Breast epithelium (tissue), 4 donors: Measurements from ENCODE around the gene SLC46A2. TPM values are rescaled to one million over a fixed set of nuclear protein-coding genes. Genes with fewer than 3 reads are reported as not detected.

Source experiments
- DNase-seq, 2 donors: peaks; one replicate each; pipeline ENCODE4 v3.0.0-alpha.2; 2019; ENCODE audit warnings: low spot score in 2 of 2
- H3K27ac ChIP-seq, 2 donors: fragments of 200-600 bp; sonication (generic) in 1 of 2; one replicate each; pipeline ENCODE4 v1.5.1; 2016 to 2019; ENCODE audit warnings: mild to moderate bottlenecking in 1 of 2
- H3K27me3 ChIP-seq, 2 donors: fragments of 200-600 bp; sonication (generic) in 1 of 2; one replicate each; pipeline versions ENCODE4 v1.5.1 to v1.6.0; 2017 to 2019; ENCODE audit warnings: control low read depth in 1 of 2, mild to moderate bottlenecking in 1 of 2
- H3K36me3 ChIP-seq: fragments of 200-600 bp; one replicate; pipeline ENCODE4 v1.5.1; 2019
- H3K4me1 ChIP-seq, 2 donors: fragments of 200-600 bp; sonication (generic); one replicate each; pipeline ENCODE4 v1.5.1; 2016 to 2019; ENCODE audit warnings: control low read depth in 1 of 2
- H3K4me3 ChIP-seq, 3 donors: fragments of 200-600 bp; sonication (generic); 1 replicate in 2 of 3; 2 replicates in 1 of 3; pipeline ENCODE4 v1.5.1; 2016 to 2019; ENCODE audit warnings: mild to moderate bottlenecking in 3 of 3, moderate library complexity in 2 of 3
- H3K9me3 ChIP-seq, 2 donors: fragments of 200-600 bp; sonication (generic) in 1 of 2; one replicate each; pipeline ENCODE4 v1.5.1; 2016 to 2019; ENCODE audit warnings: control low read depth in 1 of 2
- CTCF ChIP-seq, 3 donors: fragments of 450-650 bp; IDR thresholded peaks; one replicate each; pipeline ENCODE4 v1.5.1; 2016 to 2017; ENCODE audit warnings: antibody characterized with exemption in 3 of 3, mild to moderate bottlenecking in 3 of 3, moderate library complexity in 3 of 3
- POLR2A ChIP-seq: fragments of 450-650 bp; IDR thresholded peaks from one replicate; pipeline ENCODE4 v1.6.1; 2016; ENCODE audit warnings: antibody characterized with exemption, mild to moderate bottlenecking, moderate library complexity
- POLR2AphosphoS5 ChIP-seq, 3 donors: sonication (generic); formaldehyde crosslinking; IDR thresholded peaks; one replicate each; pipeline ENCODE4 v1.6.1; 2017; ENCODE audit warnings: antibody characterized with exemption in 3 of 3
- intact Hi-C: fragments of 100-400 bp; cut with DNase I; formaldehyde crosslinking; loops from one replicate; pipeline ENCODE4 v1.15.1; 2023; ENCODE audit warnings: low total_unique reads
- total RNA-seq, 3 donors: library from RNA; depleted of rRNA; stranded (reverse); fragments of >200 nt; gene quantifications; one replicate each; pipeline ENCODE4 v1.1.0, GENCODE V29; 2016

The SLC46A2 gene
- total RNA-seq, 3 donors from 2014 or later = 0.16 to 0.66 TPM; not detected in 1

- no peak overlapping the region for H3K4me3 ChIP-seq
- H3K4me1 ChIP-seq = no peaks in the 10 kb centered on the region
- no peak overlapping the region for H3K27ac ChIP-seq
- H3K36me3 ChIP-seq = no peaks in the 10 kb centered on the region
- intact Hi-C loops = no loop called here
- no peak for DNase-seq
- H3K9me3 ChIP-seq = no peaks in the 10 kb centered on the region
- no peak for TF ChIP-seq POLR2AphosphoS5 (IDR thresholded peaks at IDR 0.05)
- no peak for TF ChIP-seq POLR2A
- no peak for TF ChIP-seq CTCF (IDR thresholded peaks at IDR 0.05)
- no peaks in the 10 kb centered on the region for H3K27me3 ChIP-seq
Observed at GRCh38 chr9:112912636-112913035, 22.0 kb upstream of the SLC46A2 start.

- H3K4me3 ChIP-seq = no peak overlapping the region
- DNase-seq = no peak
- H3K9me3 ChIP-seq = no peaks in the 10 kb centered on the region
- no peak overlapping the region for H3K27ac ChIP-seq
- H3K27me3 ChIP-seq = no peaks in the 10 kb centered on the region
- intact Hi-C loops = no loop called here
- H3K4me1 ChIP-seq = no peaks in the 10 kb centered on the region
- no peaks in the 10 kb centered on the region for H3K36me3 ChIP-seq
- no peak for TF ChIP-seq POLR2A
- no peak for TF ChIP-seq CTCF (IDR thresholded peaks at IDR 0.05)
- no peak for TF ChIP-seq POLR2AphosphoS5 (IDR thresholded peaks at IDR 0.05)
Observed at GRCh38 chr9:112911736-112912135, 21.1 kb upstream of the SLC46A2 start.

GRCh38 chr9:112905084-112905483, 14.4 kb upstream of the SLC46A2 start:
- no peaks in the 10 kb centered on the region for H3K27me3 ChIP-seq
- DNase-seq = no peak
- TF ChIP-seq CTCF (IDR thresholded peaks at IDR 0.05) = no peak
- no peak for TF ChIP-seq POLR2A
- no peaks in the 10 kb centered on the region for H3K36me3 ChIP-seq
- no peak overlapping the region for H3K27ac ChIP-seq
- H3K9me3 ChIP-seq = no peaks in the 10 kb centered on the region
- intact Hi-C loops = no loop called here
- no peak overlapping the region for H3K4me3 ChIP-seq
- H3K4me1 ChIP-seq = no peaks in the 10 kb centered on the region

- Histone ChIP-seq H3K27ac (no peak overlapping the region), H3K9me3 (no peaks in the 10 kb centered on the region), H3K4me3 (no peak overlapping the region), H3K36me3 (no peaks in the 10 kb centered on the region), H3K4me1 (no peaks in the 10 kb centered on the region), H3K27me3 (no peaks in the 10 kb centered on the region)
- no peak for DNase-seq
- intact Hi-C loops = no loop called here
- TF ChIP-seq CTCF (IDR thresholded peaks at IDR 0.05) (no peak), POLR2AphosphoS5 (IDR thresholded peaks at IDR 0.05) (no peak), POLR2A (no peak)
Observed at GRCh38 chr9:112900901-112901300, 10.2 kb upstream of the SLC46A2 start.

- Histone ChIP-seq H3K9me3 (no peaks in the 10 kb centered on the region), H3K27ac (no peak overlapping the region), H3K4me1 (no peaks in the 10 kb centered on the region), H3K36me3 (no peaks in the 10 kb centered on the region), H3K27me3 (no peaks in the 10 kb centered on the region), H3K4me3 (no peak overlapping the region)
- no peak for DNase-seq
- intact Hi-C loops = no loop called here
- TF ChIP-seq CTCF (IDR thresholded peaks at IDR 0.05) (no peak), POLR2AphosphoS5 (IDR thresholded peaks at IDR 0.05) (no peak), POLR2A (no peak)
Observed at GRCh38 chr9:112900488-112900887, 9.8 kb upstream of the SLC46A2 start.
